22Rv1 (cell line): ENCODE data around the gene PADI3.

Experiments used
- H3K27ac ChIP-seq: fragments of 450-650 bp; 2 replicates; pipeline ENCODE4 v1.5.1; 2017
- CTCF ChIP-seq: fragments of 450-650 bp; IDR thresholded peaks from 2 replicates; pipeline ENCODE4 v1.5.1; 2017; ENCODE audit warnings: mild to moderate bottlenecking
- ZFX ChIP-seq: fragments of 450-650 bp; IDR thresholded peaks from 2 replicates; pipeline ENCODE4 v1.6.1; 2017; ENCODE audit warnings: antibody characterized with exemption, borderline replicate concordance

Gene PADI3, protein sequence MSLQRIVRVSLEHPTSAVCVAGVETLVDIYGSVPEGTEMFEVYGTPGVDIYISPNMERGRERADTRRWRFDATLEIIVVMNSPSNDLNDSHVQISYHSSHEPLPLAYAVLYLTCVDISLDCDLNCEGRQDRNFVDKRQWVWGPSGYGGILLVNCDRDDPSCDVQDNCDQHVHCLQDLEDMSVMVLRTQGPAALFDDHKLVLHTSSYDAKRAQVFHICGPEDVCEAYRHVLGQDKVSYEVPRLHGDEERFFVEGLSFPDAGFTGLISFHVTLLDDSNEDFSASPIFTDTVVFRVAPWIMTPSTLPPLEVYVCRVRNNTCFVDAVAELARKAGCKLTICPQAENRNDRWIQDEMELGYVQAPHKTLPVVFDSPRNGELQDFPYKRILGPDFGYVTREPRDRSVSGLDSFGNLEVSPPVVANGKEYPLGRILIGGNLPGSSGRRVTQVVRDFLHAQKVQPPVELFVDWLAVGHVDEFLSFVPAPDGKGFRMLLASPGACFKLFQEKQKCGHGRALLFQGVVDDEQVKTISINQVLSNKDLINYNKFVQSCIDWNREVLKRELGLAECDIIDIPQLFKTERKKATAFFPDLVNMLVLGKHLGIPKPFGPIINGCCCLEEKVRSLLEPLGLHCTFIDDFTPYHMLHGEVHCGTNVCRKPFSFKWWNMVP

DNA sequence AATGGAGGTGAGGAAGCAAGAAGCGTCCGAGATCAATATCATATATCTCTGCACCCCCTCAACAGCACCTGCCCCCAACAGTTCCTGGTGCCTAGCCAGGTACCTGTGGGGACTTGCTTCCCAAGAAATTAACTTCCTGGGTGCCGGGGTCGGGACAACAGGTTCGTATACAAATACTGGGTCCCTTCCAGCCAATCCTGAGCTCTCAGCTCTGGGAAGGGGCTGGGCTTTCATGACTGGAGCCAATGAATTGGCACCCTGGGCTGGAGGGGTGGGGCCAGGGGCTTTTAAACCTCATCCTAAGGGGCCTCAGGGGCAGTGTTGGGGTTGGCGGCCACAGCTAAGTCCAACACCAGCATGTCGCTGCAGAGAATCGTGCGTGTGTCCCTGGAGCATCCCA lies at the start of gene PADI3:
Gene PADI3, plus strand, starts transcription at position 318 of the 400 bp plus-strand sequence. Its CDS starts 40 bp downstream, at position 358.
- H3K27ac ChIP-seq, result no peak within 1 kb of the TSS
- TF ChIP-seq ZFX, result no peak
- TF ChIP-seq CTCF, result no peak

DNA sequence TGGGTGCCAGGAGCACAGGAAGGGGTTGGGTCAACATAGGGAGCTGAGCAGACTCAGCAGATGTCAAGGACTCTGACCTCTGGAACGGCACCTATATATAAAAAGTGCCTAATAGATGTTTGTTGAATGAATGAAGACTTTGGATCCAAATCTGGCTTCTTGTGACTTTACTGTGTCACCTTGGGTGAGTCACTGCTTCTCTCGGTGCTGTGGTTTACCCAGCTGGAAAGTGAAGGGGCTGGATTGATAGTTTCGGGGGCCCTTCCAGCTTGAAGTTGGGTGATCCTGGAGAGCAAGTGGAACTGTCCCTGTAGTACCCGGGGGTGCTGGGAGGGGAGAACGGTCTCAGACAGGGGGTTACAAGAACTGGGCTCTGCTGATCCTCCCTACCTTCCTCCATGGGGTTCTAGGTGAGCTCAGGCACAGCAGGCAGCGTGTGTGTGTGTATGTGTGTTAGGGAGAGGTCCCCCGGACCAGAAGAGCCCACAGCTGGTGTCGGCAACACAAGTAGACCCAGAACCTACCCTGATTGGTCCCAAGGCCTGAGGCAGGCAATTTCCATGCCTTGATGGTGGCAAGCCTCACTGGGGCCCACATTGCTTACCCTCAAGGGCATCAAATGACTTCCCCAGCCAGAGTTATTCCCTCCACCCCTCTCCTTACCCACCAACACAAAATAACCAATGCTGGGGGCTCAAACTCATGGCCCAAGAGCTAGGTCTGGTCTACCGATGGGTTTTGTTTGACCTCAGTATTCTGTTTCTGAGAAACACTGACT lies 49.4 kb upstream of the PADI3 start:
- no peak overlapping the region for H3K27ac ChIP-seq
- TF ChIP-seq ZFX (no peak), CTCF (no peak)

- no peak overlapping the region for H3K27ac ChIP-seq
- TF ChIP-seq ZFX, result no peak
- no peak for TF ChIP-seq CTCF
These were observed 48.7 kb upstream of the PADI3 start for GRCh38 chr1:17200246-17200645.

DNA sequence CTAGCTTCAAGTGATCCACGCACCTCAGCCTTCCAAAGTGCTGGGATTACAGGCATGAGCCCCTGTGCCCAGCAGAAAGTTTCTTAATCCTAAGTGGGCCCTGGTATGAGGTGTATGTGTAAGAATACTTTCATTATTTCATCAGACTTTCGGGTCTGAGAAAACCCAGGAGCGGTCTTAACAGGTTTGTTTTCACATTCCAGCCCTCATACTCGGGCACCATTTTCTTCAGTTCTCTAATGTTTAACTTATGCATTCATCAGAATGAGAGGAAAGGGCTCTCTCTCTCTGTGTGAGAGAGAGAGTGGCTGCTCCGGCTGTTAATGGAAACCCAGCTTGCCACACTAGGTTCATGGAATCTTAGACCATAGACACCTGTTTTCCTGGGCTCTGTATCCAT lies 48.1 kb upstream of the PADI3 start:
- TF ChIP-seq ZFX (no peak), CTCF (no peak)
- H3K27ac ChIP-seq, result no peak overlapping the region

DNA sequence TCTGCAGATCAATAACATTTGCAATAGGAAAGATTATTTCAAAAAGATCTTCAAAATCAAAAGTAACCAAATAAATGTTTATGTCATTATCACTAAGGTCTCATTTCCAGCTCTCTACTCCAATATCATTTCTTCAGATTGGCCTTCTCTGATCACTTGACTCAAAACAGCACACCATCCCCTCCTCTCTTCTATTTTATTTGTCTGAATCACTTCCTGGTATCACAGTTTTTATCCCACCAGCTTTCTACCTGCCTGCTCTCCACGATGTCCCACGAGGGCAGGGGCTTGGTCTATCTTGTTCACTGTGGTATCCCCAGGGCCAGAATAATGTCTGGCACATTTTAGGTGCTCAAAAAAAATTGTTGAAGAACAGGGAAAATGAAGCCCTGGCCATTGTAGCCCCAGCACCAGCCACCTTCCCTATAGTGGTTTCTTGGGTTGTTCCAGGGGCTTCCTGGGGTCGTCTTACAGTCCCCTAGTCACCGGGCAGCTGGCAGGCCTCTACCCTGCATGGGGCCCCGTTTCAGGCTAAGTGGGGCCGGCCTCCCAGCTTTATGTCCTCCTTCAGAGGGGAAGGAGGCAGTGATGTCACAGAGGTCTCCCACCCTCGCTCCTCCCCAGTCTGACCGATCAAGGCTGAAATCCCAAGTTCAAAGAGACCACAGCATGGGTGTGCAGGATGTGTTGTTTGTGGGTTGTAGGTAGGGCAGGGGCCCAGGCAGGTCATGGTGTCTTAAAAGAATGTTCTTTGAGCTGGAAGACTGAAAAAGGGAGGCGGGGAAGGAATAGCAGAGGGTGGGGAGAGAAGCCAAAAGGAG lies 47.5 kb upstream of the PADI3 start:
- no peak for TF ChIP-seq CTCF
- TF ChIP-seq ZFX, result no peak
- no peak overlapping the region for H3K27ac ChIP-seq

DNA sequence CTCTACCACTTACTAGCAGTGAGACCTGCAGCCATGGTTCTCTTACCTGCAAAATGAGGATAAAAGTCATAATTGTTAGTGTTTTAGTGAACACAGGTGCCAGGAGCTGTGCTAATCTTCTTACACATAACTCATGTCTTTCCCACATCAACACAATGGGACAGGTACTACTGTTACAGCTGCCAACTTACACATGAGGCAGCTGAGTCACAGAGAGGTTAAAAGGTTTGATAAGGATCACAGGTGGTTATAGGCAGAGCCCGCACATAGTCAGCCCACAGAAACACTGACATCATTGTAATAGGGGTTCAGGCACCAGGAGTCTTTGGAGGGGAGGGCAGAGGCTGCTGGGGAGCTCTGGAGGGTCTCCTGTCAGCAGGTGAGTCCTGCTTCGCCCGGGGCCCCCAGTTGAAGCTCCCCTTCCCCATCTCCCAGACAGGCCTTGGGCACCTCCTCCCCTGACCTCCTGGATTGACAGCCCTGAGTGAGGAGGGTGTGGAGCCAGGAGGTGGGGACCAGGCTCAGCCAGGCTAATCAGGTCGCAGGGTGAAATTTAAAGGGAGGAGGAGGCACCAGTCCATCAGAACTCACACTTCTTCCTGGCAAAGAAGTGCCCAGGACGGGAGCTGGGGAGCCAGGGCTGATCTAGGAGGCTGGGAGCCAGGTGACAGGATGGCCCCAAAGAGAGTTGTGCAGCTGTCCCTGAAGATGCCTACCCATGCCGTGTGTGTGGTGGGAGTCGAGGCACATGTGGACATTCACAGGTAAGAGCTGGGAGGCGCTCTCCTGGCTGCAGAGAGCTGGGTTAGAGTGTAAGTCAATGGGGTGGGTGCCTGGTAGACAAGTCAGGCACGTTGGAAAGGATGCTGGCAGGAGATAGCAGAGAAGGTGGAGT lies 44.1 kb upstream of the PADI3 start, which contains the start of gene PADI1:
Gene PADI1, plus strand, starts transcription at position 583 of the 895 bp plus-strand sequence. Its CDS starts 90 bp downstream, at position 673.
- no peak within 1 kb of the TSS for H3K27ac ChIP-seq
- TF ChIP-seq ZFX (no peak), CTCF (no peak)
